ENCODE data around the gene B2M.
A peak's percentile ranks its signal among the peaks of the same experiment; 100 is the strongest.
"Not testable (repeated sequence)": the region's sequence is repeated elsewhere in the genome, so short reads cannot be mapped to it uniquely, and the experiment has no call there.

B2M gene

DNA sequence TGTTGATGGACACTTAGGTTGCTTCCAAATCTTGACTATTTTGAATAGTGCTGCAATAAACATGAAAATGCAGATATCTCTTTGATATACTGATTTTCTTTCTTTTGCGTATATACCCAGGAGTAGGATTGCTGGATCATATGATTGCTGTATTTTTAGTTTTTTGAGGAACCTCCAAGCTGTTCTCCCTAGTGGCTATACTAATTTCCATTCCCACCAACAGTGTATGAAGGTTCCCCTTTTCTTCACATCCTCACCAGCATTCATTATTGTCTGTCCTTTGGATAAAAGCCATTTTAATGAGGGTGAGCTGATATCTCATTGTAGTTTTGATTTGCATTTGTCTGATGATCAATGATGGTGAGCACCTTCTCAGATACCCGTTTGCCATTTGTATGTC lies 12.7 kb upstream of the B2M start:
- no peak for DNase-seq (ENCODE audit: low read depth)

DNA sequence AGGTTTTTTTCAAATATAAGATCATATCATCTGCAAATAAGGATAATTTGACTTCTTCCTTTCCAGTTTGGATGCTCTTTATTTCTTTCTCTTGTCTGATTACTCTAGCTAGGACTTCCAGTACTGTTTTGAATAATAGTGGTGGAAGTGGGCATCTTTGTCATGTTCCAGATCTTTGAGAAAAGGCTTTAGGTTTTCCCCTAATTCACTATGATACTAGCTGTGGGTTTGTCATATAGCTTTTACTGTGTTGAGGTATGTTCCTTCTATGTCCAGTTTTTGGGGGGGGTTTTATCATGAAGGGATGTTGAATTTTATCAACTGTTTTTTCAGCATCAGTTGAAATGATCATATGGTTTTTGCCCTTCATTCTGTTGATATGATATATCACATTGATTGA lies 10.6 kb upstream of the B2M start:
- DNase-seq (ENCODE audit: low read depth): not testable (repeated sequence)

DNA sequence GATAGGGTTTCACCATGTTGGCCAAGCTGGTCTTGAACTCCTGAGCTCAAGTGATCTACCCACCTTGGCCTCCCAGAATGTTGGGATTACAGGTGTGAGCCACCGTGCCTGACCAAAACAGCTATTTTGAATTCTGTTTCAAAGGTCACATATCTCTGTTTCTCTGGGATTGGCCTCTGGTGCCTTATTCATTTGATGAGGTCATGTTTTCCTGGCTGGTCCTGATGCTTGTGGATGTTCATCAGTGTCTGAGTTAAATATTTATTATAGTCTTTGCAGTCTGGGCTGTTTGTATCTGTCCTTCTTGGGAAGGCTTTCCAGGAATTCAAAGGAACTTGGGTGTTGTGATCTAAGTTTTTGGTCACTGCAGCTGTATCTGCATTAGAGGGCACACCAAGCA lies 5.3 kb upstream of the B2M start:
- DNase-seq (ENCODE audit: low read depth): no peak

DNA sequence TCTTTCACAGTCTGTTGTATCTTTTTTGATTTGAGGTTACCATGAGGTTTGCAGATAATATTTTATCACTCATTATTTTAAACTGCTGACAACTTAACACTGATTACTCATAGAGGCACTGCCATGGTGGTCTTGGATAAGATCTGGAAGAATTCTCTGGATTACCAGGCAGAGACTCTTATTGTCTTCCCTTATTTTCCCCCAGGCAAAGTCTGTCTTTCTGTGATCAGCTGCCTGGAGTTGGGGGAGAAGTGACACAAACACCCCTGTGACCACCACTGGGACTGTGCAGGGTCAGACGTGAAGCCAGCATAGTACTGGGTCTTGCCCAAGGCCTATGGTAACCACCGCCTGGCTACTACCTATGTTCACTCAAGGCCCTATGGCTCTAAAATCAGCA lies 4.9 kb upstream of the B2M start:
- DNase-seq (ENCODE audit: low read depth): no peak

DNA sequence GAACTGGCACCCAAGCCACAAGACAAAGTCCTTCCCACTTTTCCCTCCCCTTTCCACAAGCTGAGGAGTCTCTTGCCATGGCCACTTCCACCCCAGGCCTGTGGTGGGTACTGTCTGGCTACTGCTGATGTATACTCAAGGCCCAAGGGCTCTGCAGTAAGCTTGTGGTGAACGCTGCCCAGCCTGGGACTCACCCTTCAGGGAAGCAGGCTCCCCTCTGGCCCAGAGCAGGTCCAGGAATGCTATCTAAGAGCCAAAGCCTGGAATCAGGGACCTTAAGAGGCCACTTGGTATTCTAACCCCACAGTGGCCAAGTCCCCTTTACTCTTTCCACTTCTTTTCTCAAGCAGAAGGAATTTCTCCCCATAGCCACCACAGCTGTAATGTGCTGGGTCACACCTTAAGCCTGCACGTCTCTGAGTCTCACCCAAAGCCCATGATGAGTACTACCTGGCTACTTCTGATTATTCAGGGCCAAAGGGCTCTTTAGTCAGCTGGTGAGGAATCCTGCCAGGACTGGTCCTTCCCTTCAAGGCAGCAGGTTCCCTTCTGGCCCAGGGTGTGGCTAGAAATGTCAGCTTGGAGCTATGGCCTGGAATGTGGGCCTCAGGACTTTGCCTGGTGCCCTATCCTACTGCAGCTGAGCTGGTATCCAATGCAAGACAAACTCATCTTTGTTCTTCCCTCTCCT lies 4.2 kb upstream of the B2M start:
- DNase-seq (ENCODE audit: low read depth): no peak

DNA sequence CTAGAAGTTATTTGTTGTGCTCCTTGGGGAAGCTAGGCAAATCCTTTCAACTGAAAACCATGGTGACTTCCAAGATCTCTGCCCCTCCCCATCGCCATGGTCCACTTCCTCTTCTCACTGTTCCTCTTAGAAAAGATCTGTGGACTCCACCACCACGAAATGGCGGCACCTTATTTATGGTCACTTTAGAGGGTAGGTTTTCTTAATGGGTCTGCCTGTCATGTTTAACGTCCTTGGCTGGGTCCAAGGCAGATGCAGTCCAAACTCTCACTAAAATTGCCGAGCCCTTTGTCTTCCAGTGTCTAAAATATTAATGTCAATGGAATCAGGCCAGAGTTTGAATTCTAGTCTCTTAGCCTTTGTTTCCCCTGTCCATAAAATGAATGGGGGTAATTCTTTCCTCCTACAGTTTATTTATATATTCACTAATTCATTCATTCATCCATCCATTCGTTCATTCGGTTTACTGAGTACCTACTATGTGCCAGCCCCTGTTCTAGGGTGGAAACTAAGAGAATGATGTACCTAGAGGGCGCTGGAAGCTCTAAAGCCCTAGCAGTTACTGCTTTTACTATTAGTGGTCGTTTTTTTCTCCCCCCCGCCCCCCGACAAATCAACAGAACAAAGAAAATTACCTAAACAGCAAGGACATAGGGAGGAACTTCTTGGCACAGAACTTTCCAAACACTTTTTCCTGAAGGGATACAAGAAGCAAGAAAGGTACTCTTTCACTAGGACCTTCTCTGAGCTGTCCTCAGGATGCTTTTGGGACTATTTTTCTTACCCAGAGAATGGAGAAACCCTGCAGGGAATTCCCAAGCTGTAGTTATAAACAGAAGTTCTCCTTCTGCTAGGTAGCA lies 851 bp upstream of the B2M start:
- DNase-seq (ENCODE audit: low read depth): no peak

DNA sequence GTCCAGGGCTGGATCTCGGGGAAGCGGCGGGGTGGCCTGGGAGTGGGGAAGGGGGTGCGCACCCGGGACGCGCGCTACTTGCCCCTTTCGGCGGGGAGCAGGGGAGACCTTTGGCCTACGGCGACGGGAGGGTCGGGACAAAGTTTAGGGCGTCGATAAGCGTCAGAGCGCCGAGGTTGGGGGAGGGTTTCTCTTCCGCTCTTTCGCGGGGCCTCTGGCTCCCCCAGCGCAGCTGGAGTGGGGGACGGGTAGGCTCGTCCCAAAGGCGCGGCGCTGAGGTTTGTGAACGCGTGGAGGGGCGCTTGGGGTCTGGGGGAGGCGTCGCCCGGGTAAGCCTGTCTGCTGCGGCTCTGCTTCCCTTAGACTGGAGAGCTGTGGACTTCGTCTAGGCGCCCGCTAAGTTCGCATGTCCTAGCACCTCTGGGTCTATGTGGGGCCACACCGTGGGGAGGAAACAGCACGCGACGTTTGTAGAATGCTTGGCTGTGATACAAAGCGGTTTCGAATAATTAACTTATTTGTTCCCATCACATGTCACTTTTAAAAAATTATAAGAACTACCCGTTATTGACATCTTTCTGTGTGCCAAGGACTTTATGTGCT lies 527 bp downstream of the B2M start:
- DNase-seq (ENCODE audit: low read depth): peak; percentile 53

DNA sequence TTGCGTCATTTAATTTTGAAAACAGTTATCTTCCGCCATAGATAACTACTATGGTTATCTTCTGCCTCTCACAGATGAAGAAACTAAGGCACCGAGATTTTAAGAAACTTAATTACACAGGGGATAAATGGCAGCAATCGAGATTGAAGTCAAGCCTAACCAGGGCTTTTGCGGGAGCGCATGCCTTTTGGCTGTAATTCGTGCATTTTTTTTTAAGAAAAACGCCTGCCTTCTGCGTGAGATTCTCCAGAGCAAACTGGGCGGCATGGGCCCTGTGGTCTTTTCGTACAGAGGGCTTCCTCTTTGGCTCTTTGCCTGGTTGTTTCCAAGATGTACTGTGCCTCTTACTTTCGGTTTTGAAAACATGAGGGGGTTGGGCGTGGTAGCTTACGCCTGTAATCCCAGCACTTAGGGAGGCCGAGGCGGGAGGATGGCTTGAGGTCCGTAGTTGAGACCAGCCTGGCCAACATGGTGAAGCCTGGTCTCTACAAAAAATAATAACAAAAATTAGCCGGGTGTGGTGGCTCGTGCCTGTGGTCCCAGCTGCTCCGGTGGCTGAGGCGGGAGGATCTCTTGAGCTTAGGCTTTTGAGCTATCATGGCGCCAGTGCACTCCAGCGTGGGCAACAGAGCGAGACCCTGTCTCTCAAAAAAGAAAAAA lies 1.2 kb downstream of the B2M start:
- peak; percentile 46 for DNase-seq (ENCODE audit: low read depth)

DNA sequence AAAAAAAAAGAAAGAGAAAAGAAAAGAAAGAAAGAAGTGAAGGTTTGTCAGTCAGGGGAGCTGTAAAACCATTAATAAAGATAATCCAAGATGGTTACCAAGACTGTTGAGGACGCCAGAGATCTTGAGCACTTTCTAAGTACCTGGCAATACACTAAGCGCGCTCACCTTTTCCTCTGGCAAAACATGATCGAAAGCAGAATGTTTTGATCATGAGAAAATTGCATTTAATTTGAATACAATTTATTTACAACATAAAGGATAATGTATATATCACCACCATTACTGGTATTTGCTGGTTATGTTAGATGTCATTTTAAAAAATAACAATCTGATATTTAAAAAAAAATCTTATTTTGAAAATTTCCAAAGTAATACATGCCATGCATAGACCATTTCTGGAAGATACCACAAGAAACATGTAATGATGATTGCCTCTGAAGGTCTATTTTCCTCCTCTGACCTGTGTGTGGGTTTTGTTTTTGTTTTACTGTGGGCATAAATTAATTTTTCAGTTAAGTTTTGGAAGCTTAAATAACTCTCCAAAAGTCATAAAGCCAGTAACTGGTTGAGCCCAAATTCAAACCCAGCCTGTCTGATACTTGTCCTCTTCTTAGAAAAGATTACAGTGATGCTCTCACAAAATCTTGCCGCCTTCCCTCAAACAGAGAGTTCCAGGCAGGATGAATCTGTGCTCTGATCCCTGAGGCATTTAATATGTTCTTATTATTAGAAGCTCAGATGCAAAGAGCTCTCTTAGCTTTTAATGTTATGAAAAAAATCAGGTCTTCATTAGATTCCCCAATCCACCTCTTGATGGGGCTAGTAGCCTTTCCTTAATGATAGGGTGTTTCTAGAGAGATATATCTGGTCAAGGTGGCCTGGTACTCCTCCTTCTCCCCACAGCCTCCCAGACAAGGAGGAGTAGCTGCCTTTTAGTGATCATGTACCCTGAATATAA lies 2.0 kb downstream of the B2M start:
- DNase-seq (ENCODE audit: low read depth): no peak

DNA sequence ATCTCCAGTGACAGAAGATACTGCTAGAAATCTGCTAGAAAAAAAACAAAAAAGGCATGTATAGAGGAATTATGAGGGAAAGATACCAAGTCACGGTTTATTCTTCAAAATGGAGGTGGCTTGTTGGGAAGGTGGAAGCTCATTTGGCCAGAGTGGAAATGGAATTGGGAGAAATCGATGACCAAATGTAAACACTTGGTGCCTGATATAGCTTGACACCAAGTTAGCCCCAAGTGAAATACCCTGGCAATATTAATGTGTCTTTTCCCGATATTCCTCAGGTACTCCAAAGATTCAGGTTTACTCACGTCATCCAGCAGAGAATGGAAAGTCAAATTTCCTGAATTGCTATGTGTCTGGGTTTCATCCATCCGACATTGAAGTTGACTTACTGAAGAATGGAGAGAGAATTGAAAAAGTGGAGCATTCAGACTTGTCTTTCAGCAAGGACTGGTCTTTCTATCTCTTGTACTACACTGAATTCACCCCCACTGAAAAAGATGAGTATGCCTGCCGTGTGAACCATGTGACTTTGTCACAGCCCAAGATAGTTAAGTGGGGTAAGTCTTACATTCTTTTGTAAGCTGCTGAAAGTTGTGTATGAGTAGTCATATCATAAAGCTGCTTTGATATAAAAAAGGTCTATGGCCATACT lies 4.0 kb downstream of the B2M start:
- no peak for DNase-seq (ENCODE audit: low read depth)

DNA sequence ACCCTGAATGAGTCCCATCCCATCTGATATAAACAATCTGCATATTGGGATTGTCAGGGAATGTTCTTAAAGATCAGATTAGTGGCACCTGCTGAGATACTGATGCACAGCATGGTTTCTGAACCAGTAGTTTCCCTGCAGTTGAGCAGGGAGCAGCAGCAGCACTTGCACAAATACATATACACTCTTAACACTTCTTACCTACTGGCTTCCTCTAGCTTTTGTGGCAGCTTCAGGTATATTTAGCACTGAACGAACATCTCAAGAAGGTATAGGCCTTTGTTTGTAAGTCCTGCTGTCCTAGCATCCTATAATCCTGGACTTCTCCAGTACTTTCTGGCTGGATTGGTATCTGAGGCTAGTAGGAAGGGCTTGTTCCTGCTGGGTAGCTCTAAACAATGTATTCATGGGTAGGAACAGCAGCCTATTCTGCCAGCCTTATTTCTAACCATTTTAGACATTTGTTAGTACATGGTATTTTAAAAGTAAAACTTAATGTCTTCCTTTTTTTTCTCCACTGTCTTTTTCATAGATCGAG lies 4.5 kb downstream of the B2M start:
- no peak for DNase-seq (ENCODE audit: low read depth)

DNA sequence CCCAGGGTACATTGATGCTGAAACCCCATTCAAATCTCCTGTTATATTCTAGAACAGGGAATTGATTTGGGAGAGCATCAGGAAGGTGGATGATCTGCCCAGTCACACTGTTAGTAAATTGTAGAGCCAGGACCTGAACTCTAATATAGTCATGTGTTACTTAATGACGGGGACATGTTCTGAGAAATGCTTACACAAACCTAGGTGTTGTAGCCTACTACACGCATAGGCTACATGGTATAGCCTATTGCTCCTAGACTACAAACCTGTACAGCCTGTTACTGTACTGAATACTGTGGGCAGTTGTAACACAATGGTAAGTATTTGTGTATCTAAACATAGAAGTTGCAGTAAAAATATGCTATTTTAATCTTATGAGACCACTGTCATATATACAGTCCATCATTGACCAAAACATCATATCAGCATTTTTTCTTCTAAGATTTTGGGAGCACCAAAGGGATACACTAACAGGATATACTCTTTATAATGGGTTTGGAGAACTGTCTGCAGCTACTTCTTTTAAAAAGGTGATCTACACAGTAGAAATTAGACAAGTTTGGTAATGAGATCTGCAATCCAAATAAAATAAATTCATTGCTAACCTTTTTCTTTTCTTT lies 5.8 kb downstream of the B2M start:
- no peak for DNase-seq (ENCODE audit: low read depth)

DNA sequence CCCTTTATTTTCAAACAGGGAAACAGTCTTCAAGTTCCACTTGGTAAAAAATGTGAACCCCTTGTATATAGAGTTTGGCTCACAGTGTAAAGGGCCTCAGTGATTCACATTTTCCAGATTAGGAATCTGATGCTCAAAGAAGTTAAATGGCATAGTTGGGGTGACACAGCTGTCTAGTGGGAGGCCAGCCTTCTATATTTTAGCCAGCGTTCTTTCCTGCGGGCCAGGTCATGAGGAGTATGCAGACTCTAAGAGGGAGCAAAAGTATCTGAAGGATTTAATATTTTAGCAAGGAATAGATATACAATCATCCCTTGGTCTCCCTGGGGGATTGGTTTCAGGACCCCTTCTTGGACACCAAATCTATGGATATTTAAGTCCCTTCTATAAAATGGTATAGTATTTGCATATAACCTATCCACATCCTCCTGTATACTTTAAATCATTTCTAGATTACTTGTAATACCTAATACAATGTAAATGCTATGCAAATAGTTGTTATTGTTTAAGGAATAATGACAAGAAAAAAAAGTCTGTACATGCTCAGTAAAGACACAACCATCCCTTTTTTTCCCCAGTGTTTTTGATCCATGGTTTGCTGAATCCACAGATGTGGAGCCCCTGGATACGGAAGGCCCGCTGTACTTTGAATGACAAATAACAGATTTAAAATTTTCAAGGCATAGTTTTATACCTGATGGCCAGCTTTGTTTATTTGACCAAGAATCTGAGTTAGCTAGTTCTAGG lies 7.0 kb downstream of the B2M start:
- DNase-seq (ENCODE audit: low read depth): no peak

DNA sequence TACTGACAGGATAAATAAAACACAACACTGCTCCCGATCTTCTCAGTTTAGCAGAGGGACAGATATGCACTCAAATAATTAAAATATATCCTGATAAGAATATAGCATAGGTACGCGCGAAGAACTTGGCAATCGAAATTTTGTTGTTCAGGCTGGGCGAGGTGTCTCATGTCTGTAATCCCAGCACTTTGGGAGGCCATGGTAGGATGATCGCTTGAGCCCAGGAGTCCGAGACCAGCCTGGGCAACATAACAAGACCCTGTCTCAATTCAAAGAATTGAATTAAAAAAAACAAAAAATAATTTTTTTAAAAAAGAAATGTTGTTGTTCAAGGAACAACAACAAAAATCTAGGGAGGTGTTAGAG lies 7.6 kb downstream of the B2M start:
- no peak for DNase-seq (ENCODE audit: low read depth)

DNA sequence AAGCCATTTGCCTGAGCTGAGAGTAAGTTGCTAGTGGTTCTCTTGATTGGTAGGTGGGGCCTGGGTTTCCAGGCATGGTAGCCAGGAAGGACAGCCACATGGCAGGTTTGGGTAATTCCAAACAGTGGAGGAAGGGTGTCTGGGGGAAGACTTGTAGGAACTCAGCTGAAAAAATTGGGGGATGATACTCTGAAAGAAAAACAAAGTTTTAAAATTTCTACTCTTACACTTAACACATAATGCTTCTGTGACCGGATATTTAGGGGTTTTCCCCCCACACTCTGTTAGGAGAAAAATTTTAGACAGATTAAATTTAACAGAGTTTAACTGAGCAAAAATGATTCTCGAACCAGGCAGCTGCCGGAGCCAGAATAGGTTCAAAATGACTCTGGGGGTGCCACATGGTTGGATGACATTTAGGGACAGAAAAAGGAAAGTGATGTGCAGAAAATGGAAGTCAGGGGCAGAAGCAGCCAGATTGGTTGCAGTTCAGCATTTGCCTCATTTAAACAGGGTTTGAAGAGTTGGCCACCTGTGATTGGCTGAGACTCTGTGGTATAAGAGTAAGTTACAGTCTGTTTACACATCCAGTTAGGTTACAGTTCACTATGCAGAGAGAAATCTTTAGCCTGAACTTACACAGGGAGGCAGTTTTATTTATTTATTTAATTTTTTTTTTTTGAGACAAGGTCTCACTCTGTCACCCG lies 8.1 kb downstream of the B2M start:
- DNase-seq (ENCODE audit: low read depth): no peak

DNA sequence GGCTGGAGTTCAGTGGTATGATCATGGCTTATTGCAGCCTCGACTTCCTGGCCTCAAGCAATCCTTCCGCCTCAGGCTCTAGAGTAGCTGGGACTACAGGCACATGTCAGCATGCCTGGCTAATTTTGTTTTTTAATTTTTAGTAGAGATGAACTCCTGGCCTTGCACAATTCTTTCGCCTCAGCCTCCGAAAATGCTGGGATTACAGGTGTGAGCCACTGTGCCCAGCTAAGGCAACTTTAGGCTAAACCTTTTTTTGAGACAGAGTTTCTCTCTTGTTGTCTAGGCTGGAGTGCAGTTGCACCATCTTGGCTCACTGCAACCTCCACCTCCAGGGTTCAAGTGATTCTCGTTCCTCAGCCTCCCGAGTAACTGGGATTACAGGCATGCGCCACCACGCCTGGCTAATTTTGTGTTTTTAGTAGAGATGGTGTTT lies 8.7 kb downstream of the B2M start:
- DNase-seq (ENCODE audit: low read depth): not testable (repeated sequence)

DNA sequence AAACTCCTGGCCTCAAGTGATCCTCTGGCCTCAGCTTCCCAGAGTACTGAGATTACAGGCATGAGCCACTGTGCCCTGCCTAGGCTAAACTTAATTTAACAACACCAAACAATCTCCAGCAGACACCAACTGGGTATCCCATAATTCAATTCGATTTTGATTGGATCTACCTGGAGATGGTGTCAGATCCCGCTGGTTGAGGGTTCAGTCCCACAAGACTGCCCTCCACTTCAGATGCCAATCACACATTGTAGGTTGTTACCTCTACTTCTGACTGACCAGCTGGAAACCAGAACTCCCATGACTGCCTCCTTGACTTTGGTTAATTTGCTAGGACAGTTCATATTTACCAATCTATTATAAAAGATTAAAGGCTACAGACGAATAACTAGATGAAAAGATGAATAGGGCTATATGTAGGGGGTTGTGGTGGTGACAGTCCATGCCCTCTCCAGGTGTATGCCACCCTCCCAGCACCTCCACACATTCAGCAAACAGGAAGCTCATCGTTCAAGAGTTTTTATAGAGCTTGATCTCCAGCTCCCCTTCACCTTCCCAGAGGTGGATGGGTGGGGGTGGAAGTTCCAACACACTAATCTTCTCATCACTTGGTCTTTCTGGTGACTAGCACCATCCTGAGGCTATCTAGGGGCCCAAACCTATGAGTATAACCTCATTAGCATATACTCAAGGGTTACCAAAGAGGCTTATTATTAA lies 9.3 kb downstream of the B2M start:
- no peak for DNase-seq (ENCODE audit: low read depth)

DNA sequence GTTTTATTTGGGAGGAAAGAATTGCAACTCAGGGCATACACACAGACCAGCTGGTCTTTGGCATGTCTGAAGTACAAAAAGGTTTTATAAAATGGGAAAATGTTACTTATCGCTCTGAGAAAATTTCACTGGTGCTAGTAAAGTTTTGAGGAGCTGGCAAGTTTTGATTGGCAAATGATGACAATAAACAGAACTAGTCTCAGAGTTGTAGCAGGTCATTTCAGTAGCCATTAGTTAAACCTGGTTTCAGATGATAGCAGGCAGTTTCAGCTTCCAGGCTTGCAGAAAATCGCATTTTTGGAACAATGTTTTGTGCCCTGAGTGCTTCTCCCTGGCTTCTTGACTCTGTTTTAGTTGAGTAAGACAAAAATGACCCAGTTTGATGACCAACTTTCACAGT lies 10.7 kb downstream of the B2M start:
- DNase-seq (ENCODE audit: low read depth): no peak

Data from activated T-helper 9 cell treated with anti-CD3 and anti-CD28 coated beads, Interleukin-2, amount 50 U/mL, for 16 hours (primary cell).